ENCODE measurements around the gene STAT5B. TPM values are rescaled to one million over a fixed set of nuclear protein-coding genes. Genes with fewer than 3 reads are reported as not detected.

The STAT5B gene
- total RNA-seq, 1 experiment from 2014 or later: 36.4 TPM

- ChIA-PET POLR2A (interaction anchor here (0.5 to 2.1 kb wide), 2 partner anchors 26 to 65 kb away, joined by 3 to 5 read pairs; partner anchors contain the start of gene STAT3), CTCF (interaction anchor here (0.6 to 5.4 kb wide), 7 partner anchors 76 to 204 kb away, joined by 3 to 123 read pairs (median 6); no protein-coding TSS in a partner anchor)
- H3K9me3 Mint-ChIP-seq: no peaks in the 10 kb centered on the region
- no peak overlapping the region for H3K4me3 Mint-ChIP-seq
- peak overlapping the region; percentile 34 for H3K27ac Mint-ChIP-seq
- no peak for DNase-seq (ENCODE audit: low spot score)
- no peaks in the 10 kb centered on the region; the same call in 1 of the 2 replicates for H3K27me3 Mint-ChIP-seq (ENCODE audit: low read depth)
- peaks cover 16% of the 10 kb centered on the region for H3K4me1 Mint-ChIP-seq
- TF ChIP-seq SP1 (CRISPR knock-in tag; conservative IDR thresholded peaks at IDR 0.05) (no peak), IRF1 (CRISPR knock-in tag; IDR thresholded peaks at IDR 0.05) (no peak), FOXJ3 (CRISPR knock-in tag; IDR thresholded peaks at IDR 0.05; ENCODE audit: borderline replicate concordance) (no peak), ZNF423 (CRISPR knock-in tag; IDR thresholded peaks at IDR 0.05) (no peak), ZNF121 (CRISPR knock-in tag; IDR thresholded peaks at IDR 0.05) (no peak), CREB1 (CRISPR knock-in tag; IDR thresholded peaks at IDR 0.05) (no peak), ATF1 (CRISPR knock-in tag; IDR thresholded peaks at IDR 0.05) (no peak), PRRX2 (CRISPR knock-in tag; IDR thresholded peaks at IDR 0.05) (no peak), EMX1 (CRISPR knock-in tag; IDR thresholded peaks at IDR 0.05) (no peak), CDX4 (CRISPR knock-in tag; IDR thresholded peaks at IDR 0.05; ENCODE audit: borderline replicate concordance) (no peak), ZNF281 (CRISPR knock-in tag; IDR thresholded peaks at IDR 0.05) (no peak), ZMAT4 (CRISPR knock-in tag; IDR thresholded peaks at IDR 0.05) (no peak), GABPB1 (CRISPR knock-in tag; IDR thresholded peaks at IDR 0.05) (no peak), OVOL2 (CRISPR knock-in tag; IDR thresholded peaks at IDR 0.05; ENCODE audit: borderline replicate concordance) (no peak), ZNF219 (CRISPR knock-in tag; IDR thresholded peaks at IDR 0.05; ENCODE audit: borderline replicate concordance) (no peak), SMAD4 (CRISPR knock-in tag; IDR thresholded peaks at IDR 0.05) (no peak), ZNF138 (CRISPR knock-in tag; conservative IDR thresholded peaks at IDR 0.05) (no peak)
- TF ChIP-seq, protein P1, sequence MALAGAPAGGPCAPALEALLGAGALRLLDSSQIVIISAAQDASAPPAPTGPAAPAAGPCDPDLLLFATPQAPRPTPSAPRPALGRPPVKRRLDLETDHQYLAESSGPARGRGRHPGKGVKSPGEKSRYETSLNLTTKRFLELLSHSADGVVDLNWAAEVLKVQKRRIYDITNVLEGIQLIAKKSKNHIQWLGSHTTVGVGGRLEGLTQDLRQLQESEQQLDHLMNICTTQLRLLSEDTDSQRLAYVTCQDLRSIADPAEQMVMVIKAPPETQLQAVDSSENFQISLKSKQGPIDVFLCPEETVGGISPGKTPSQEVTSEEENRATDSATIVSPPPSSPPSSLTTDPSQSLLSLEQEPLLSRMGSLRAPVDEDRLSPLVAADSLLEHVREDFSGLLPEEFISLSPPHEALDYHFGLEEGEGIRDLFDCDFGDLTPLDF (CRISPR knock-in tag; IDR thresholded peaks at IDR 0.05): no peak
- ATAC-seq: no peak
- peaks cover 66% of the 10 kb centered on the region for H3K36me3 Mint-ChIP-seq
Measured at GRCh38 chr17:42323268-42323773, 47.1 kb upstream of the STAT5B start.

- no peaks in the 10 kb centered on the region for H3K9me3 Mint-ChIP-seq
- ChIA-PET POLR2A (interaction anchor here (0.5 to 2.1 kb wide), 3 partner anchors 27 to 83 kb away, joined by 3 to 5 read pairs (median 3); partner anchors contain the start of gene STAT3), CTCF (interaction anchor here (0.6 to 5.4 kb wide), 11 partner anchors 9 to 205 kb away, joined by 3 to 123 read pairs (median 5); no protein-coding TSS in a partner anchor)
- no peaks in the 10 kb centered on the region; the same call in 1 of the 2 replicates for H3K27me3 Mint-ChIP-seq (ENCODE audit: low read depth)
- no peak overlapping the region for H3K4me3 Mint-ChIP-seq
- H3K36me3 Mint-ChIP-seq: peaks cover 70% of the 10 kb centered on the region
- H3K27ac Mint-ChIP-seq: peak overlapping the region; percentile 34
- ATAC-seq: peak; percentile 97
- DNase-seq (ENCODE audit: low spot score): peak; percentile 98
- peaks cover 16% of the 10 kb centered on the region for H3K4me1 Mint-ChIP-seq
- TF ChIP-seq FOXK1 (CRISPR knock-in tag; IDR thresholded peaks at IDR 0.05): peak; percentile 23; the same call in 1 of the 2 replicates
- TF ChIP-seq, protein P2, sequence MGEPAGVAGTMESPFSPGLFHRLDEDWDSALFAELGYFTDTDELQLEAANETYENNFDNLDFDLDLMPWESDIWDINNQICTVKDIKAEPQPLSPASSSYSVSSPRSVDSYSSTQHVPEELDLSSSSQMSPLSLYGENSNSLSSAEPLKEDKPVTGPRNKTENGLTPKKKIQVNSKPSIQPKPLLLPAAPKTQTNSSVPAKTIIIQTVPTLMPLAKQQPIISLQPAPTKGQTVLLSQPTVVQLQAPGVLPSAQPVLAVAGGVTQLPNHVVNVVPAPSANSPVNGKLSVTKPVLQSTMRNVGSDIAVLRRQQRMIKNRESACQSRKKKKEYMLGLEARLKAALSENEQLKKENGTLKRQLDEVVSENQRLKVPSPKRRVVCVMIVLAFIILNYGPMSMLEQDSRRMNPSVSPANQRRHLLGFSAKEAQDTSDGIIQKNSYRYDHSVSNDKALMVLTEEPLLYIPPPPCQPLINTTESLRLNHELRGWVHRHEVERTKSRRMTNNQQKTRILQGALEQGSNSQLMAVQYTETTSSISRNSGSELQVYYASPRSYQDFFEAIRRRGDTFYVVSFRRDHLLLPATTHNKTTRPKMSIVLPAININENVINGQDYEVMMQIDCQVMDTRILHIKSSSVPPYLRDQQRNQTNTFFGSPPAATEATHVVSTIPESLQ (CRISPR knock-in tag; IDR thresholded peaks at IDR 0.05): no peak
- peak; percentile 97 for TF ChIP-seq CTCF (IDR thresholded peaks at IDR 0.05)
Measured at GRCh38 chr17:42322382-42323267, 46.4 kb upstream of the STAT5B start.
